Measurements from ENCODE around the gene PPP1R3C. TPM values are rescaled to one million over a fixed set of nuclear protein-coding genes. Genes with fewer than 3 reads are reported as not detected.

PPP1R3C gene
- total RNA-seq, 4 donors from 2014 or later = 3.5 to 6.8 (median 5.9) TPM

GRCh38 chr10:91642831-91643692 is 10.2 kb upstream of the PPP1R3C start:
- DNase-seq (ENCODE audit: low spot score) (no peak), ATAC-seq (ENCODE audit: low FRiP score) (no peak)
- no peak for TF ChIP-seq CTCF (IDR thresholded peaks at IDR 0.05)

- DNase-seq (ENCODE audit: low spot score) (no peak), ATAC-seq (ENCODE audit: low FRiP score) (no peak)
- no peak for TF ChIP-seq CTCF (IDR thresholded peaks at IDR 0.05)
These were observed 4.0 kb upstream of the PPP1R3C start for GRCh38 chr10:91636892-91637291.

- DNase-seq (ENCODE audit: low spot score) (peak; percentile 29), ATAC-seq (ENCODE audit: low FRiP score) (peak; percentile 56)
- TF ChIP-seq CTCF (IDR thresholded peaks at IDR 0.05) = peak in 1 of 3 donors; percentile 27
These were observed 2.8 kb upstream of the PPP1R3C start for GRCh38 chr10:91635401-91636400.

- no peak for TF ChIP-seq CTCF (IDR thresholded peaks at IDR 0.05)
- ATAC-seq (ENCODE audit: low FRiP score) = no peak
- no peak for DNase-seq (ENCODE audit: low spot score)
These were observed 2.0 kb upstream of the PPP1R3C start for GRCh38 chr10:91634898-91635297.

GRCh38 chr10:91634246-91634645 is 1.4 kb upstream of the PPP1R3C start:
- TF ChIP-seq CTCF (IDR thresholded peaks at IDR 0.05) = no peak
- DNase-seq (ENCODE audit: low spot score) (no peak), ATAC-seq (ENCODE audit: low FRiP score) (no peak)

GRCh38 chr10:91630625-91631024 is 2.2 kb downstream of the PPP1R3C start:
- no peak for DNase-seq (ENCODE audit: low spot score)
- TF ChIP-seq CTCF (IDR thresholded peaks at IDR 0.05) = no peak
- no peak for ATAC-seq (ENCODE audit: low FRiP score)

All from omental fat pad (tissue), 4 donors.